Suprapubic skin (tissue), 4 donors: ENCODE measurements around the gene SETBP1.

Experiments
- CTCF ChIP-seq, 2 donors: fragments of 200-600 bp in 1 of 2; fragments of 450-650 bp in 1 of 2; sonication (generic) in 1 of 2; IDR thresholded peaks; one replicate each; pipeline ENCODE4 v1.5.1; 2016 to 2019; ENCODE audit warnings: antibody characterized with exemption in 2 of 2, mild to moderate bottlenecking in 1 of 2, moderate library complexity in 1 of 2
- POLR2A ChIP-seq, 2 donors: fragments of 450-650 bp; IDR thresholded peaks; one replicate each; pipeline ENCODE4 v1.6.1; 2017; ENCODE audit warnings: antibody characterized with exemption in 2 of 2, mild to moderate bottlenecking in 2 of 2, moderate library complexity in 2 of 2
- POLR2AphosphoS5 ChIP-seq, 3 donors: sonication (generic); formaldehyde crosslinking; IDR thresholded peaks; one replicate each; pipeline ENCODE4 v1.6.1; 2017; ENCODE audit warnings: antibody characterized with exemption in 3 of 3

- TF ChIP-seq POLR2A (IDR thresholded peaks at IDR 0.05) (no peak), CTCF (IDR thresholded peaks at IDR 0.05) (no peak), POLR2AphosphoS5 (IDR thresholded peaks at IDR 0.05) (no peak)
Observed at GRCh38 chr18:44997174-44997573, 316.5 kb downstream of the SETBP1 start.
